GM12878 (cell line): ENCODE measurements around the gene NCR3LG1. TPM values are rescaled to one million over a fixed set of nuclear protein-coding genes. Genes with fewer than 3 reads are reported as not detected.

Experiments used
- ATAC-seq: fragments of 200-7000 bp; cut with Tn5 transposase; 3 replicates; pipeline ENCODE4 v1.9.1; 2020; ENCODE audit warnings: mild to moderate bottlenecking, moderate library complexity
- BruUV-seq: library from RNA; stranded (reverse); fragments of 400-500 nt; replicated peaks from 2 replicates; lab custom pipeline; 2021; lab: Mats Ljungman, UMichigan
- CTCF ChIA-PET: fragments of 300-600 bp; sonication (Branson Sonifier 250); formaldehyde crosslinking; extraction: SDS; loops from one replicate; lab custom pipeline; 2021; ENCODE audit warnings: inconsistent platforms; lab: Yijun Ruan, JAX
- POLR2A ChIA-PET: fragments of 350-600 bp; formaldehyde crosslinking; extraction: SDS; loops from one replicate; lab custom pipeline; 2021; ENCODE audit warnings: inconsistent platforms; lab: Charles Lee
- RAD21 ChIA-PET: fragments of 300-600 bp; sonication (Branson Sonifier 250); formaldehyde crosslinking; loops from one replicate; lab custom pipeline; 2023; ENCODE audit warnings: antibody characterized with exemption; ENCODE audit not compliant: unreplicated experiment; lab: Charles Lee
- SMC1A ChIA-PET: fragments of 300-600 bp; sonication (Branson Sonifier 250); formaldehyde crosslinking; loops from one replicate; lab custom pipeline; 2023; ENCODE audit not compliant: unreplicated experiment, uncharacterized antibody; lab: Charles Lee
- DNase-seq: peaks from one replicate; pipeline ENCODE4 v3.0.0-alpha.2; 2011; ENCODE audit warnings: low read depth, low spot score
- FAIRE-seq: peaks from 3 replicates; lab custom pipeline; 2011; peaks lifted over from hg19 to GRCh38; lab: Jason Lieb, UNC
- H2AFZ ChIP-seq: 2 replicates; pipeline ENCODE4 v1.6.0; 2011; ENCODE audit warnings: low read depth, low read length, control low read depth; ENCODE audit not compliant: control insufficient read depth
- H3K27ac ChIP-seq: 2 replicates; pipeline ENCODE4 v1.5.1; 2011; ENCODE audit warnings: control low read depth; ENCODE audit not compliant: control insufficient read depth, insufficient read depth
- H3K27me3 ChIP-seq, 2 experiments: replicated peaks in 1 of 2; 2 replicates each; pipeline versions ENCODE4 v1.6.0 to v1.6.1; 2011; ENCODE audit warnings: low read length in 1 of 2; ENCODE audit not compliant: control insufficient read depth in 2 of 2, insufficient read depth in 2 of 2
- H3K36me3 ChIP-seq, 2 experiments: 2 replicates each; pipeline ENCODE4 v1.5.1; 2011; ENCODE audit warnings: low read length in 1 of 2; ENCODE audit not compliant: control insufficient read depth in 2 of 2, insufficient read depth in 2 of 2
- H3K4me1 ChIP-seq: 2 replicates; pipeline ENCODE4 v1.6.1; 2011; ENCODE audit warnings: mild to moderate bottlenecking, low read length, moderate library complexity, mixed read lengths; ENCODE audit not compliant: control insufficient read depth, insufficient read depth
- H3K4me2 ChIP-seq: 2 replicates; pipeline ENCODE4 v1.6.0; 2011; ENCODE audit warnings: control low read depth; ENCODE audit not compliant: control insufficient read depth, insufficient read depth
- H3K4me3 ChIP-seq: fragments of 200-600 bp; sonication (generic); 2 replicates; pipeline ENCODE4 v1.5.1; 2016
- H3K79me2 ChIP-seq: 2 replicates; pipeline ENCODE4 v1.6.0; 2011; ENCODE audit warnings: low read length; ENCODE audit not compliant: control insufficient read depth, insufficient read depth
- H3K9ac ChIP-seq: 2 replicates; pipeline ENCODE4 v1.8.0; 2011; ENCODE audit warnings: low read length, control low read depth, mixed read lengths; ENCODE audit not compliant: control insufficient read depth, insufficient read depth
- H3K9me3 ChIP-seq: replicated peaks from 3 replicates; pipeline ENCODE4 v1.5.1; 2011; ENCODE audit warnings: mild to moderate bottlenecking, low read length; ENCODE audit not compliant: control insufficient read depth, insufficient read depth
- H4K20me1 ChIP-seq: 2 replicates; pipeline ENCODE4 v1.6.0; 2011; ENCODE audit not compliant: control insufficient read depth, insufficient read depth
- BCL11A ChIP-seq: IDR thresholded peaks from 2 replicates; pipeline ENCODE4 v1.6.1; 2011; ENCODE audit warnings: low read depth, low read length
- CHD1 ChIP-seq: IDR thresholded peaks from 2 replicates; pipeline ENCODE4 v1.6.1; 2012; ENCODE audit warnings: low read depth, low read length, improper control_type of control experiment
- FOS ChIP-seq: IDR thresholded peaks from 3 replicates; pipeline ENCODE4 v1.6.1; 2011; ENCODE audit warnings: borderline replicate concordance; ENCODE audit not compliant: insufficient read length; ENCODE audit errors: extremely low read depth
- IRF3 ChIP-seq: fragments of 450-650 bp; IDR thresholded peaks from 2 replicates; pipeline ENCODE4 v1.6.1; 2014; ENCODE audit warnings: mild to moderate bottlenecking
- MYC ChIP-seq: IDR thresholded peaks from 2 replicates; pipeline ENCODE4 v1.6.1; 2011; ENCODE audit warnings: mild to moderate bottlenecking, low read length, moderate library complexity, inconsistent platforms; ENCODE audit not compliant: insufficient read depth, insufficient replicate concordance, insufficient read length, severe bottlenecking
- NBN ChIP-seq: fragments of 450-650 bp; IDR thresholded peaks from 2 replicates; pipeline ENCODE4 v1.6.1; 2016
- NR2C2 ChIP-seq: IDR thresholded peaks from 2 replicates; pipeline ENCODE4 v1.6.1; 2011; ENCODE audit warnings: borderline replicate concordance, low read depth; ENCODE audit not compliant: control insufficient read depth, insufficient read length
- PAX5 ChIP-seq: IDR thresholded peaks from 2 replicates; pipeline ENCODE4 v1.6.1; 2011; ENCODE audit warnings: low read depth, low read length, borderline replicate concordance
- POLR2AphosphoS2 ChIP-seq: IDR thresholded peaks from 2 replicates; pipeline ENCODE4 v1.6.1; 2011; ENCODE audit warnings: low read depth, mild to moderate bottlenecking, low read length, improper control_type of control experiment, moderate library complexity
- POU2F2 ChIP-seq: IDR thresholded peaks from 3 replicates; pipeline ENCODE4 v1.6.1; 2011; ENCODE audit warnings: low read depth, mild to moderate bottlenecking, low read length, borderline replicate concordance
- SIX5 ChIP-seq: IDR thresholded peaks from 2 replicates; pipeline ENCODE4 v1.6.1; 2011; ENCODE audit warnings: mild to moderate bottlenecking, low read depth, low read length, moderate library complexity; ENCODE audit not compliant: severe bottlenecking
- TCF12 ChIP-seq: IDR thresholded peaks from 2 replicates; pipeline ENCODE4 v1.6.1; 2011; ENCODE audit warnings: low read depth, mild to moderate bottlenecking, low read length
- WGBS: methylation state at CpG from one replicate; pipeline ENCODE4 v1.1.6; 2016; ENCODE audit warnings: low lambda C conversion rate; ENCODE audit not compliant: insufficient replicate concordance, insufficient coverage; ENCODE audit errors: missing lambda C conversion rate; 5-methylcytosine and 5-hydroxymethylcytosine counted together
- in situ Hi-C: fragments of 300-500 bp; cut with MboI; formaldehyde crosslinking; loops from 9 replicates; pipeline ENCODE4 v1.14.3; 2018; ENCODE audit warnings: mixed read lengths
- intact Hi-C: fragments of 100-400 bp; cut with micrococcal nuclease; formaldehyde crosslinking; loops from one replicate; pipeline ENCODE4 v1.14.2; 2022; ENCODE audit not compliant: unreplicated experiment
- polyA plus RNA-seq, 11 experiments: library from polyadenylated mRNA; depleted of rRNA in 4 of 11; unstranded in 6 of 11; stranded (reverse) in 5 of 11; fragments of >200 nt; fragmentation: Nextera tagmentation in 4 of 11; fragmentation: Illumina TruSeq in 1 of 11; extraction: Ambion mirVana in 4 of 11; extraction: Trizol in 1 of 11; gene quantifications; 1 replicate in 1 of 11; 2 replicates in 10 of 11; pipeline versions ENCODE4 v1.2.1 to v1.2.3, GENCODE V29; 2011 to 2016; ENCODE audit warnings: inconsistent platforms in 2 of 11, missing spikeins in 2 of 11, low read depth in 1 of 11
- total RNA-seq, 4 experiments: library from RNA; depleted of rRNA in 3 of 4; stranded (reverse); fragments of >200 nt in 3 of 4; fragmentation: Illumina TruSeq in 1 of 4; extraction: Trizol in 1 of 4; gene quantifications; 2 replicates each; pipeline versions ENCODE4 v1.2.1 to v1.2.3, GENCODE V29; 2013 to 2021
- TF ChIP-seq, protein P1 (sequence below): fragments of 450-650 bp; IDR thresholded peaks from 2 replicates; pipeline ENCODE4 v1.6.1; 2017; ENCODE audit warnings: mild to moderate bottlenecking, moderate library complexity

NCR3LG1 gene
- total and polyA plus RNA-seq, 10 of the 15 experiments (the other 5 are each of a cell fraction or from before 2014, with no cell fraction given) = under 0.01 to 0.18 (median 0.11) TPM; not detected in 2

GRCh38 chr11:17379383-17380180, 28.0 kb downstream of the NCR3LG1 start:
- RAD21 ChIA-PET = interaction anchor here (0.8 kb wide), 1 partner anchor 149 kb away, joined by 3 read pairs; no protein-coding TSS in a partner anchor
- WGBS = 24% methylated on average over 7 of the region's 7 CpGs
- CTCF ChIA-PET = interaction anchor here (0.9 to 1.1 kb wide), 3 partner anchors 146 to 149 kb away, joined by 3 to 4 read pairs (median 4); no protein-coding TSS in a partner anchor
- H4K20me1 ChIP-seq = no peaks in the 10 kb centered on the region; the same call in 1 of the 2 replicates
- SMC1A ChIA-PET = interaction anchor here (1.7 kb wide), 1 partner anchor 52 kb away, joined by 3 read pairs; no protein-coding TSS in a partner anchor
- no peak overlapping the region for H3K9ac ChIP-seq
- intact Hi-C loops = no loop called here
- DNase-seq (no peak), ATAC-seq (no peak), FAIRE-seq (no peak)
- in situ Hi-C loops = loop anchor here (10.0 kb wide), 1 partner anchor 125 kb away; no protein-coding TSS in a partner anchor
- BruUV-seq = no TSS peak
- TF ChIP-seq NR2C2 (no peak), MYC (no peak), CHD1 (no peak), POU2F2 (no peak), TCF12 (no peak), IRF3 (no peak), BCL11A (no peak), POLR2AphosphoS2 (no peak), SIX5 (no peak), FOS (no peak), PAX5 (no peak), NBN (no peak)
- TF ChIP-seq, protein P1, sequence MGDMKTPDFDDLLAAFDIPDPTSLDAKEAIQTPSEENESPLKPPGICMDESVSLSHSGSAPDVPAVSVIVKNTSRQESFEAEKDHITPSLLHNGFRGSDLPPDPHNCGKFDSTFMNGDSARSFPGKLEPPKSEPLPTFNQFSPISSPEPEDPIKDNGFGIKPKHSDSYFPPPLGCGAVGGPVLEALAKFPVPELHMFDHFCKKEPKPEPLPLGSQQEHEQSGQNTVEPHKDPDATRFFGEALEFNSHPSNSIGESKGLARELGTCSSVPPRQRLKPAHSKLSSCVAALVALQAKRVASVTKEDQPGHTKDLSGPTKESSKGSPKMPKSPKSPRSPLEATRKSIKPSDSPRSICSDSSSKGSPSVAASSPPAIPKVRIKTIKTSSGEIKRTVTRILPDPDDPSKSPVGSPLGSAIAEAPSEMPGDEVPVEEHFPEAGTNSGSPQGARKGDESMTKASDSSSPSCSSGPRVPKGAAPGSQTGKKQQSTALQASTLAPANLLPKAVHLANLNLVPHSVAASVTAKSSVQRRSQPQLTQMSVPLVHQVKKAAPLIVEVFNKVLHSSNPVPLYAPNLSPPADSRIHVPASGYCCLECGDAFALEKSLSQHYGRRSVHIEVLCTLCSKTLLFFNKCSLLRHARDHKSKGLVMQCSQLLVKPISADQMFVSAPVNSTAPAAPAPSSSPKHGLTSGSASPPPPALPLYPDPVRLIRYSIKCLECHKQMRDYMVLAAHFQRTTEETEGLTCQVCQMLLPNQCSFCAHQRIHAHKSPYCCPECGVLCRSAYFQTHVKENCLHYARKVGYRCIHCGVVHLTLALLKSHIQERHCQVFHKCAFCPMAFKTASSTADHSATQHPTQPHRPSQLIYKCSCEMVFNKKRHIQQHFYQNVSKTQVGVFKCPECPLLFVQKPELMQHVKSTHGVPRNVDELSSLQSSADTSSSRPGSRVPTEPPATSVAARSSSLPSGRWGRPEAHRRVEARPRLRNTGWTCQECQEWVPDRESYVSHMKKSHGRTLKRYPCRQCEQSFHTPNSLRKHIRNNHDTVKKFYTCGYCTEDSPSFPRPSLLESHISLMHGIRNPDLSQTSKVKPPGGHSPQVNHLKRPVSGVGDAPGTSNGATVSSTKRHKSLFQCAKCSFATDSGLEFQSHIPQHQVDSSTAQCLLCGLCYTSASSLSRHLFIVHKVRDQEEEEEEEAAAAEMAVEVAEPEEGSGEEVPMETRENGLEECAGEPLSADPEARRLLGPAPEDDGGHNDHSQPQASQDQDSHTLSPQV = no peak
- no peak overlapping the region for H3K4me3 ChIP-seq
- H3K4me2 ChIP-seq = no peak overlapping the region
- no peaks in the 10 kb centered on the region for H3K79me2 ChIP-seq
- H3K36me3 ChIP-seq = no peaks in the 10 kb centered on the region
- H2AFZ ChIP-seq = no peak overlapping the region
- H3K27ac ChIP-seq = no peak overlapping the region
- peaks cover 4% of the 10 kb centered on the region; the same call in 2 of the 3 replicates for H3K9me3 ChIP-seq
- POLR2A ChIA-PET = no interaction called here
- H3K4me1 ChIP-seq = no peaks in the 10 kb centered on the region
- peaks cover 0 to 2% of the 10 kb centered on the region in 2 experiments; a peak in 1 of 4 replicates for H3K27me3 ChIP-seq
